HG03565 (cell line): ENCODE measurements around the gene RANBP1.
"Not testable (repeated sequence)": the region's sequence is repeated elsewhere in the genome, so short reads cannot be mapped to it uniquely, and the experiment has no call there.

Source experiments
- ATAC-seq: cut with Tn5 transposase; IDR thresholded peaks from one replicate; pipeline ENCODE4 v1.9.1; 2021; ENCODE audit warnings: mild to moderate bottlenecking, moderate library complexity; ENCODE audit not compliant: unreplicated experiment

RANBP1 gene

GRCh38 chr22:20149257-20150250 is 33.6 kb downstream of the RANBP1 start:
- no peak for ATAC-seq

- no peak for ATAC-seq
These were observed 34.7 kb downstream of the RANBP1 start, which contains the start of gene CCDC188 for GRCh38 chr22:20150381-20151275. Gene CCDC188 (minus strand): TSS chr22:20151055. CDS start chr22:20150986, 69 bp downstream.

GRCh38 chr22:20151276-20151588 is 35.3 kb downstream of the RANBP1 start:
- no peak for ATAC-seq

GRCh38 chr22:20152464-20152890 is 36.6 kb downstream of the RANBP1 start:
- no peak for ATAC-seq

- no peak for ATAC-seq
These were observed 38.0 kb downstream of the RANBP1 start for GRCh38 chr22:20153945-20154344.

- no peak for ATAC-seq
These were observed 38.8 kb downstream of the RANBP1 start for GRCh38 chr22:20154602-20155187.

- no peak for ATAC-seq
These were observed 39.6 kb downstream of the RANBP1 start for GRCh38 chr22:20155330-20156041.

- ATAC-seq = no peak
These were observed 40.1 kb downstream of the RANBP1 start for GRCh38 chr22:20156042-20156389.

GRCh38 chr22:20156611-20157429 is 40.9 kb downstream of the RANBP1 start:
- ATAC-seq = no peak

- no peak for ATAC-seq
These were observed 41.7 kb downstream of the RANBP1 start for GRCh38 chr22:20157430-20158183.

GRCh38 chr22:20158391-20159036 is 42.6 kb downstream of the RANBP1 start:
- ATAC-seq = no peak

- no peak for ATAC-seq
These were observed 43.2 kb downstream of the RANBP1 start for GRCh38 chr22:20159076-20159475.

- ATAC-seq = not testable (repeated sequence)
These were observed 43.6 kb downstream of the RANBP1 start for GRCh38 chr22:20159531-20159930.

- ATAC-seq = no peak
These were observed 44.1 kb downstream of the RANBP1 start for GRCh38 chr22:20160041-20160440.

- ATAC-seq = no peak
These were observed 49.0 kb downstream of the RANBP1 start for GRCh38 chr22:20164863-20165262.

GRCh38 chr22:20165421-20165820 is 49.5 kb downstream of the RANBP1 start:
- ATAC-seq = no peak

- no peak for ATAC-seq
These were observed 50.0 kb downstream of the RANBP1 start for GRCh38 chr22:20165913-20166312.

- ATAC-seq = no peak
These were observed 50.8 kb downstream of the RANBP1 start for GRCh38 chr22:20166703-20167102.
